Right atrium auricular region (tissue), 2 donors: ENCODE measurements around the gene SRP9. TPM values are rescaled to one million over a fixed set of nuclear protein-coding genes. Genes with fewer than 3 reads are reported as not detected.
A peak's percentile ranks its signal among the peaks of the same experiment; 100 is the strongest.

Experiments
- DNase-seq: peaks from one replicate; pipeline ENCODE4 v3.0.0-alpha.2; 2019; ENCODE audit warnings: low spot score
- H3K27ac ChIP-seq, 2 donors: fragments of 200-600 bp; sonication (generic); 1 replicate in 1 of 2; 2 replicates in 1 of 2; pipeline ENCODE4 v1.5.1; 2016 to 2019
- H3K27me3 ChIP-seq, 2 donors: fragments of 200-600 bp; sonication (generic); one replicate each; pipeline versions ENCODE4 v1.5.1 to v1.6.0; 2017 to 2019
- H3K36me3 ChIP-seq: fragments of 200-600 bp; sonication (generic); one replicate; pipeline ENCODE4 v1.5.1; 2016
- H3K4me1 ChIP-seq, 2 donors: fragments of 200-600 bp; sonication (generic); one replicate each; pipeline versions ENCODE4 v1.5.1 to v1.6.0; 2017 to 2019
- H3K4me3 ChIP-seq, 2 donors: fragments of 200-600 bp; sonication (generic); 1 replicate in 1 of 2; 2 replicates in 1 of 2; pipeline ENCODE4 v1.5.1; 2017 to 2019; ENCODE audit warnings: mild to moderate bottlenecking in 1 of 2, moderate library complexity in 1 of 2
- H3K9me3 ChIP-seq, 2 donors: fragments of 200-600 bp; sonication (generic); one replicate each; pipeline ENCODE4 v1.5.1; 2019
- CTCF ChIP-seq, 2 donors: fragments of 200-600 bp; sonication (generic); IDR thresholded peaks; one replicate each; pipeline ENCODE4 v1.5.1; 2019; ENCODE audit warnings: antibody characterized with exemption in 2 of 2
- total RNA-seq, 2 donors: library from RNA; depleted of rRNA; stranded (reverse); fragments of >200 nt; gene quantifications; one replicate each; pipeline ENCODE4 v1.1.0, GENCODE V29; 2016

SRP9 gene
- 100 to 1,000 TPM; 143 to 216 TPM for total RNA-seq

- Histone ChIP-seq H3K4me3 (peak within 1 kb of the TSS; percentile 82 to 84), H3K36me3 (no peaks in the 10 kb centered on the region), H3K9me3 (no peaks in the 10 kb centered on the region), H3K27ac (peak within 1 kb of the TSS; percentile 92 to 94), H3K4me1 (peaks cover 0 to 48% of the 10 kb centered on the region in 2 donors), H3K27me3 (no peaks in the 10 kb centered on the region)
- DNase-seq = peak; percentile 99
- peak; percentile 78 to 91 for TF ChIP-seq CTCF (IDR thresholded peaks at IDR 0.05)
Measured at GRCh38 chr1:225777583-225778336, at the start of gene SRP9. Gene SRP9 (plus strand): TSS chr1:225777826. CDS start chr1:225777941, 115 bp downstream.

GRCh38 chr1:225731491-225731890 lies 46.1 kb upstream of the SRP9 start:
- Histone ChIP-seq H3K4me3 (no peak overlapping the region), H3K9me3 (no peaks in the 10 kb centered on the region), H3K4me1 (peaks cover 0 to 16% of the 10 kb centered on the region in 2 donors), H3K27me3 (no peaks in the 10 kb centered on the region), H3K36me3 (no peaks in the 10 kb centered on the region), H3K27ac (no peak overlapping the region)
- no peak for DNase-seq
- no peak for TF ChIP-seq CTCF (IDR thresholded peaks at IDR 0.05)

DNA sequence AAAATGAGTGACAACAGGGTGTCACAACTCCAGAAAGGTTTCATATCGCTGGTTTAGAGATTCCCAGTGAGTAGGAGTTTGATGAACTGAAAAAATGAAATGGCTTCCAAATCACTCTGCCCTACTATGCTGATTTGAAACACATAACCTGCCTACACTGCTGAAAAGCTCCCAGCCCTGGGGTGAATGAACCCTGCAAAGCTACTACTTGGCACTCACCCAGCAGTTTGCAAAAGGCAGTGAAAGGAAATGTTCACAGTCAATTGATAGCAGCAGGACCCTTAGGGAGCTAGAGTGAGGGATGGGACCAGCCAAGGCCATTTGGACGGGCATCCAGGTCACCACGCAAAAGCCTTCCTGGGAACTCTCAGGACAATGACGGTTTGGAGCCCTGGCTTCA lies 44.4 kb upstream of the SRP9 start:
- no peak for TF ChIP-seq CTCF (IDR thresholded peaks at IDR 0.05)
- no peaks in the 10 kb centered on the region for H3K27me3 ChIP-seq
- peaks cover 0 to 29% of the 10 kb centered on the region in 2 donors for H3K4me1 ChIP-seq
- no peak overlapping the region for H3K4me3 ChIP-seq
- DNase-seq = no peak
- no peak overlapping the region for H3K27ac ChIP-seq
- H3K9me3 ChIP-seq = no peaks in the 10 kb centered on the region
- H3K36me3 ChIP-seq = no peaks in the 10 kb centered on the region

DNA sequence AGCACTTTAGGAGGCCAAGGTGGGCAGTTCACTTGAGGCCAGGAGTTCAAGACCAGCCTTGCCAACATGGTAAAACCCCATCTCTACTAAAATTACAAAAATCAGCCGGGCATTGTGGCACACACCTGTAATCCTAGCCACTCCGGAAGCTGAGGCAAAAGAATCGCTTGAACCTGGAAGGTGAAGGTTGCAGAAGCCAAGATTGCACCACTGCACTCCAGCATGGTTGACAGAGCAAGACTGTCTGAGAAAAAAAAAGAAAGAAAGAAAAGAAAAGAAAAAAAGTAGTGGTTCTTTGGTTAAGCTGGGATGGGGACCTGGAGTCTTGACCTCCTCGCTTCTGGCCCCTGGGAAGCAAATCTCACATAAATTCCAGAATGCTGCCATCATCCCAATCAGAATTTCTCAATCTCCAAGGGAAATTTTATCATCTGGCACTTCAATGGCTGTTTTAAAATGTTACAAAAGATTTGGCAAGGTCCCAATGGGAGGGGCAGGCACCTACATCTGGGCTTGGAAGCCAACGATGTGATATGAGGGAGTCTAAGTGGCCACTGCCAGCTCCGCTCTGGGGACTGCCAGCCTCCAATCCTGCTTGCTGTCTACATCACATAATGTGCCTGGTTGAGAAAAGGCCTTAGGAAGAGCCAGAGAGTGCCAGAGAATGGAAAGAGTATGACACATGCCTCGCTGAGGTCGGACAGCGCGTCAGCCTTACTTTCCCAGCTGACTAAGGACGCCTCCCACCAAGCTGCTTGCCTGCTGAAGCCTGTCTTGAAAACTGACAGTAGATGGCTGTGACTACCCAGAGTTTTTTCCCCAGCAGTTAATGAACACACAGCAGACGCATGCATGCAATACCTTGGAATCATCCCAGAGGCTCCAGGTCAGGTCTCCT lies 42.1 kb upstream of the SRP9 start:
- Histone ChIP-seq H3K27ac (peak overlapping the region; percentile 74 to 93), H3K27me3 (no peaks in the 10 kb centered on the region), H3K9me3 (no peaks in the 10 kb centered on the region), H3K4me1 (peaks cover 0 to 29% of the 10 kb centered on the region in 2 donors), H3K4me3 (no peak overlapping the region), H3K36me3 (no peaks in the 10 kb centered on the region)
- DNase-seq = peak; percentile 93
- peak in 1 of 2 donors; percentile 37 for TF ChIP-seq CTCF (IDR thresholded peaks at IDR 0.05)

GRCh38 chr1:225736437-225737098 lies 41.1 kb upstream of the SRP9 start:
- Histone ChIP-seq H3K36me3 (no peaks in the 10 kb centered on the region), H3K4me3 (no peak overlapping the region), H3K9me3 (no peaks in the 10 kb centered on the region), H3K27ac (peak overlapping the region; percentile 74 to 93), H3K27me3 (no peaks in the 10 kb centered on the region), H3K4me1 (peaks cover 0 to 29% of the 10 kb centered on the region in 2 donors)
- no peak for TF ChIP-seq CTCF (IDR thresholded peaks at IDR 0.05)
- DNase-seq = no peak
